ENCODE data around the gene DNAJB8.
A peak's percentile ranks its signal among the peaks of the same experiment; 100 is the strongest.

Gene DNAJB8

GRCh38 chr3:128504533-128504915 is 37.8 kb upstream of the DNAJB8 start:
- DNase-seq (ENCODE audit: low read depth, low spot score): no peak
- H3K4me3 ChIP-seq (ENCODE audit: low read depth, low read length): no peak overlapping the region
- ChIA-PET CTCF (interaction anchor here (1.0 kb wide), 2 partner anchors 104 to 113 kb away, joined by 3 read pairs; no protein-coding TSS in a partner anchor), POLR2A (no interaction called here)
- TF ChIP-seq, protein P1, sequence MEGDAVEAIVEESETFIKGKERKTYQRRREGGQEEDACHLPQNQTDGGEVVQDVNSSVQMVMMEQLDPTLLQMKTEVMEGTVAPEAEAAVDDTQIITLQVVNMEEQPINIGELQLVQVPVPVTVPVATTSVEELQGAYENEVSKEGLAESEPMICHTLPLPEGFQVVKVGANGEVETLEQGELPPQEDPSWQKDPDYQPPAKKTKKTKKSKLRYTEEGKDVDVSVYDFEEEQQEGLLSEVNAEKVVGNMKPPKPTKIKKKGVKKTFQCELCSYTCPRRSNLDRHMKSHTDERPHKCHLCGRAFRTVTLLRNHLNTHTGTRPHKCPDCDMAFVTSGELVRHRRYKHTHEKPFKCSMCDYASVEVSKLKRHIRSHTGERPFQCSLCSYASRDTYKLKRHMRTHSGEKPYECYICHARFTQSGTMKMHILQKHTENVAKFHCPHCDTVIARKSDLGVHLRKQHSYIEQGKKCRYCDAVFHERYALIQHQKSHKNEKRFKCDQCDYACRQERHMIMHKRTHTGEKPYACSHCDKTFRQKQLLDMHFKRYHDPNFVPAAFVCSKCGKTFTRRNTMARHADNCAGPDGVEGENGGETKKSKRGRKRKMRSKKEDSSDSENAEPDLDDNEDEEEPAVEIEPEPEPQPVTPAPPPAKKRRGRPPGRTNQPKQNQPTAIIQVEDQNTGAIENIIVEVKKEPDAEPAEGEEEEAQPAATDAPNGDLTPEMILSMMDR (IDR thresholded peaks at IDR 0.05; ENCODE audit: insufficient read depth, low read length, missing control alignments): no peak

GRCh38 chr3:128503751-128504532 is 37.3 kb upstream of the DNAJB8 start:
- CTCF ChIA-PET: interaction anchor here (0.9 to 1.5 kb wide), 3 partner anchors 77 to 104 kb away, joined by 3 to 8 read pairs (median 3); no protein-coding TSS in a partner anchor
- no peak for DNase-seq (ENCODE audit: low read depth, low spot score)
- POLR2A ChIA-PET: no interaction called here
- H3K4me3 ChIP-seq (ENCODE audit: low read depth, low read length): no peak overlapping the region
- TF ChIP-seq, protein P1 (IDR thresholded peaks at IDR 0.05; ENCODE audit: insufficient read depth, low read length, missing control alignments): no peak

DNA sequence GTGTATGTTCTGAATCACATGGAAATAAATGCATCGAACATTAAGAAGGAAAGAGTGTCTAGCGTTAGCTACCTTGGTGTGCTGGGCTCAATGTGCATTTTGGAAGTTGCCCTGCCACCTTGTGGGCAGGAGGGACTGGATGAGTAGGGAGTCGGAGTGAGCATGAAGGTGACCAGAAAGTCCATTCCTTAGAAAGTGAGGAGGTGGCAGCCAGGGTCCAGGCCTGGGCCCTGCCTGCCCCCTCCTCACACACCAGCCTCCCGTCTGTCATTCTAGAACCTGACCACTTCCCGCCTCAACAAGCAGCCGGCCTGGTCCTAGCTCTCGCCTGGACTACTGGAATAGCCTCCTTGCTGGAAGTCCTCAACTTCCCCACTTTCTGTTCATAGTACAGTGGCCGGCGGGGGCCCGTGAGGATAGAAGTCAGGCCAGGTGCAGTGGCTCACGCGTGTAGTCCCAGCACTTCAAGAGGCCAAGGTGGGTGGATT is 36.5 kb upstream of the DNAJB8 start:
- TF ChIP-seq, protein P1 (IDR thresholded peaks at IDR 0.05; ENCODE audit: insufficient read depth, low read length, missing control alignments): peak; percentile 20
- no peak for DNase-seq (ENCODE audit: low read depth, low spot score)
- ChIA-PET POLR2A (no interaction called here), CTCF (interaction anchor here (0.9 to 1.5 kb wide), 2 partner anchors 76 to 104 kb away, joined by 3 to 8 read pairs; no protein-coding TSS in a partner anchor)
- no peak overlapping the region for H3K4me3 ChIP-seq (ENCODE audit: low read depth, low read length)

DNA sequence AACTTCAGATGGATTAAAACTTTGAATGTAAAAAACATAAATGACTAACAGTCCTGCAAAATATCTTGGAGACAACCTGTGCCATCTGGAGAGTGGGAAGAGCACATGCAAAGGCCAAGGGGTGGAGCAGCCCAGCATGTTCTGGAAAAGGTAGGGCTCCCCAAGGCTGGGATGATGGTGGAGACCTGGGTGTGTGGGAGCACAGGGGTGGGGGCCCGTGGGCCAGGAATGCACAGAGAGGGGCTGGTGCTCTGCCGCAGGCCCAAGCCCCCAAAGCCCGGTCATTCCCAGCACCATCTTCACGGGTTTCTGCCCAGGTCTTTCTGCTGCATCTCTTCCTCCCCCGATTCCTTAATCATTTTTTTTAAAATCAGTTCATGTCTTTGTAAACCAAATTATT is 36.0 kb upstream of the DNAJB8 start:
- CTCF ChIA-PET: interaction anchor here (1.5 kb wide), 1 partner anchor 75 kb away, joined by 8 read pairs; no protein-coding TSS in a partner anchor
- TF ChIP-seq, protein P1 (IDR thresholded peaks at IDR 0.05; ENCODE audit: insufficient read depth, low read length, missing control alignments): no peak
- no peak for DNase-seq (ENCODE audit: low read depth, low spot score)
- H3K4me3 ChIP-seq (ENCODE audit: low read depth, low read length): no peak overlapping the region
- POLR2A ChIA-PET: no interaction called here

DNA sequence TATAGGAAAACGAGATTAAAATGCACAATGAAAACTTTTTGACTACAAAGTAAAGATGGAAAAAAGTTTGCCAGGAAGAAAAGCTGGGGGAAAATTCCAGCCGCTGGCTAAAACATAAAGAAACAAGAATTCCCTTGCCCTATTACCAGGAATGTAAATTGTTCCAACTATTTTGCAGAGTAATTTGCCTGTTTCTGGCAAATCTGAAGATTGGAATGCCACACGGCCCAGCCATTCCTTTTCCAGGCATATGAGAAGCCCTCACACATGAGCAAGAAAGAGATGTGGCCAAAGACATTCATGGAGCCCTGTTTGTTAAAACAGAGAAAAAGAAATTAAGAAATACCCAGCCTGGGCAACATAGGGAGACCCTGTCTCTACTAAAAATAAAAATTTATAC is 34.7 kb upstream of the DNAJB8 start:
- TF ChIP-seq, protein P1 (IDR thresholded peaks at IDR 0.05; ENCODE audit: insufficient read depth, low read length, missing control alignments): no peak
- ChIA-PET CTCF (interaction anchor here (0.6 to 1.5 kb wide), 5 partner anchors 16 to 331 kb away, joined by 3 to 8 read pairs (median 3); no protein-coding TSS in a partner anchor), POLR2A (no interaction called here)
- H3K4me3 ChIP-seq (ENCODE audit: low read depth, low read length): no peak overlapping the region
- DNase-seq (ENCODE audit: low read depth, low spot score): no peak

GRCh38 chr3:128500556-128500955 is 33.9 kb upstream of the DNAJB8 start:
- no peak overlapping the region for H3K4me3 ChIP-seq (ENCODE audit: low read depth, low read length)
- ChIA-PET CTCF (interaction anchor here (1.3 kb wide), 1 partner anchor 75 kb away, joined by 8 read pairs; no protein-coding TSS in a partner anchor), POLR2A (no interaction called here)
- no peak for DNase-seq (ENCODE audit: low read depth, low spot score)
- TF ChIP-seq, protein P1 (IDR thresholded peaks at IDR 0.05; ENCODE audit: insufficient read depth, low read length, missing control alignments): no peak

All from AG04449 (cell line).